Sigmoid colon (tissue), 7 donors: ENCODE data around the gene ELF4. TPM values are rescaled to one million over a fixed set of nuclear protein-coding genes. Genes with fewer than 3 reads are reported as not detected.

ENCODE experiments used
- DNase-seq: peaks from one replicate; pipeline ENCODE4 v3.0.0-alpha.2; 2019
- H3K27ac ChIP-seq, 4 donors: fragments of 200-600 bp; sonication (generic); one replicate each; pipeline ENCODE4 v1.5.1; 2016 to 2019; ENCODE audit warnings: mild to moderate bottlenecking in 1 of 4
- H3K27me3 ChIP-seq, 3 donors: fragments of 200-600 bp; sonication (generic); one replicate each; pipeline ENCODE4 v1.5.1; 2019; ENCODE audit warnings: mild to moderate bottlenecking in 1 of 3
- H3K36me3 ChIP-seq, 4 donors: fragments of 200-600 bp; sonication (generic); one replicate each; pipeline ENCODE4 v1.5.1; 2016 to 2019
- H3K4me1 ChIP-seq, 4 donors: fragments of 200-600 bp; sonication (generic); one replicate each; pipeline ENCODE4 v1.5.1; 2017 to 2019
- H3K4me3 ChIP-seq, 4 donors: fragments of 200-600 bp; sonication (generic); one replicate each; pipeline ENCODE4 v1.5.1; 2017 to 2019; ENCODE audit warnings: mild to moderate bottlenecking in 2 of 4, moderate library complexity in 1 of 4
- H3K9me3 ChIP-seq, 4 donors: fragments of 200-600 bp in 3 of 4; sonication (generic) in 3 of 4; one replicate each; pipeline versions ENCODE4 v1.5.1 to v1.6.1; 2013 to 2019
- CTCF ChIP-seq, 4 experiments: fragments of 450-650 bp in 3 of 4; fragments of 200-600 bp in 1 of 4; IDR thresholded peaks; one replicate each; pipeline ENCODE4 v1.5.1; 2016 to 2019; ENCODE audit warnings: antibody characterized with exemption in 4 of 4, mild to moderate bottlenecking in 3 of 4, moderate library complexity in 2 of 4
- EP300 ChIP-seq, 4 donors: sonication (generic); formaldehyde crosslinking; IDR thresholded peaks; one replicate each; pipeline ENCODE4 v1.6.1; 2017; ENCODE audit warnings: antibody characterized with exemption in 4 of 4
- POLR2A ChIP-seq, 2 donors: fragments of 450-650 bp; IDR thresholded peaks; one replicate each; pipeline ENCODE4 v1.6.1; 2016; ENCODE audit warnings: antibody characterized with exemption in 2 of 2, mild to moderate bottlenecking in 2 of 2, moderate library complexity in 2 of 2
- POLR2AphosphoS5 ChIP-seq, 4 donors: sonication (generic); formaldehyde crosslinking; IDR thresholded peaks; one replicate each; pipeline ENCODE4 v1.6.1; 2017; ENCODE audit warnings: antibody characterized with exemption in 4 of 4
- whole genome bisulfite sequencing, 2 donors: extraction: QIAGEN DNeasy Blood & Tissue Kit; methylation state at CpG; one replicate each; pipeline ENCODE4 v1.1.7; 2013; 5-methylcytosine and 5-hydroxymethylcytosine counted together
- intact Hi-C: fragments of 100-400 bp; cut with DNase I; formaldehyde crosslinking; loops from one replicate; pipeline ENCODE4 v1.15.1; 2023
- polyA plus RNA-seq, 3 donors: library from polyadenylated mRNA; stranded (reverse); fragments of 200-250 nt; gene quantifications; one replicate each; pipeline ENCODE4 v1.2.3, GENCODE V29; 2013
- total RNA-seq, 4 donors: library from RNA; depleted of rRNA; stranded (reverse); fragments of >200 nt; gene quantifications; one replicate each; pipeline ENCODE4 v1.1.0, GENCODE V29; 2016
- donor health status: healthy with polysubstance abuse.
- donor health status: Bipolar disorder and iron deficiency.
- donor health status: healthy.

The ELF4 gene
- total and polyA plus RNA-seq, 7 donors = 4.6 to 25.9 (median 7.8) TPM

GRCh38 chrX:130136961-130137360 is 26.7 kb upstream of the ELF4 start:
- Histone ChIP-seq H3K9me3 (no peaks in the 10 kb centered on the region), H3K36me3 (peaks cover 0 to 70% (median 11%) of the 10 kb centered on the region in 4 donors), H3K4me3 (no peak overlapping the region), H3K27ac (no peak overlapping the region), H3K27me3 (no peaks in the 10 kb centered on the region), H3K4me1 (no peaks in the 10 kb centered on the region)
- TF ChIP-seq EP300 (IDR thresholded peaks at IDR 0.05) = no peak
- no peak for TF ChIP-seq POLR2A (IDR thresholded peaks at IDR 0.05)
- TF ChIP-seq POLR2AphosphoS5 (IDR thresholded peaks at IDR 0.05) = no peak
- no peak for TF ChIP-seq CTCF (IDR thresholded peaks at IDR 0.05)
- intact Hi-C loops = no loop called here
- WGBS, 2 donors = 94 to 95% methylated on average over 8 of the region's 8 CpGs
- DNase-seq = no peak

- H3K27me3 ChIP-seq = no peaks in the 10 kb centered on the region
- no peaks in the 10 kb centered on the region for H3K4me1 ChIP-seq
- H3K36me3 ChIP-seq = peaks cover 0 to 75% (median 12%) of the 10 kb centered on the region in 4 donors
- H3K27ac ChIP-seq = no peak overlapping the region
- intact Hi-C loops = no loop called here
- 90 to 91% methylated on average over 5 of the region's 5 CpGs for WGBS, 2 donors
- no peaks in the 10 kb centered on the region for H3K9me3 ChIP-seq
- TF ChIP-seq POLR2A (IDR thresholded peaks at IDR 0.05) = no peak
- no peak for TF ChIP-seq EP300 (IDR thresholded peaks at IDR 0.05)
- TF ChIP-seq CTCF (IDR thresholded peaks at IDR 0.05) = no peak
- no peak for TF ChIP-seq POLR2AphosphoS5 (IDR thresholded peaks at IDR 0.05)
- H3K4me3 ChIP-seq = no peak overlapping the region
- DNase-seq = no peak
These were observed 26.2 kb upstream of the ELF4 start for GRCh38 chrX:130136496-130136895.

- Histone ChIP-seq H3K4me1 (peaks cover 0 to 2% (median under 1%) of the 10 kb centered on the region in 4 donors), H3K9me3 (no peaks in the 10 kb centered on the region), H3K4me3 (no peak overlapping the region), H3K27me3 (peaks cover 0 to 4% (median 0%) of the 10 kb centered on the region in 3 donors), H3K27ac (no peak overlapping the region), H3K36me3 (peaks cover 0 to 61% (median 4%) of the 10 kb centered on the region in 4 donors)
- intact Hi-C loops = no loop called here
- TF ChIP-seq POLR2A (IDR thresholded peaks at IDR 0.05) (no peak), CTCF (IDR thresholded peaks at IDR 0.05) (no peak), EP300 (IDR thresholded peaks at IDR 0.05) (no peak), POLR2AphosphoS5 (IDR thresholded peaks at IDR 0.05) (no peak)
- 97 to 99% methylated on average over 5 of the region's 5 CpGs for WGBS, 2 donors
- DNase-seq = no peak
These were observed 20.7 kb upstream of the ELF4 start for GRCh38 chrX:130130990-130131389.

DNA sequence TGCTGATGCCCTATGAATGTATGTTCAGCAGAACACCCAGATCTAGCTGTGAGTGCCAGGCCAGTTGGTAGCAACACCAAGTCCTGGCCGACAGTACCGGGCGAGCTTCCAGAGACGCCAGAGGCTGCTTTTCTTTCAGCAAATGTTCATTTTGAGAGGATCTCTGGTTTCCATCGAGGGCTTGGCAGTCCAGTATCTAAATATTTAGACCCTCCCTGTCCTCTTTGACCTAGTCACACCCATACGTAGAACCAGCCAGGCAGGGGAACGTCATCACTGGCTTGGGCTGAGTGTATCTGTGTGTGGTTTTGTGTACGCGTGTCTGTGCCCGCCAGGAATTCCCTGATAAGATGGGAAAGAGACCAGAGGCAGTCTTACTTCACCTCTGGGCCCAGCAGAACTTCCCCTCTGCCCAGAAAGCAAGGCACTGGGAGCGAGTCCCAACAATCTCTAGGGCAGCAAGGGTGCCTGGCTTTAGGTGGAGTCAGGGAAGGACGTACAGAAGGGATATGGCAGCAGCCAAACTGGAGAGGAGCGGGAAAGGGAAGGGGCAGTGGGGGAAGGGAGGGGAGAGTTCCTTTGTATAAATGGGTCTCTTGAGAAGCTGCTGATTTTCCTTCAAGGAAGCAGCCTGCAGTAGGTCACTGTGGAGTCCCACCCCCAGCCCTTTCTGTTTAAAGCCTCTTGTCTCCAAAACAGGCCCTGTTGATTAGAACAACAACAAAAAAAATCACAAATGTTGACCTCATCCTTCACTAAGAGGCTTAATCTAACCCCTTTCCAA is 15.0 kb upstream of the ELF4 start:
- Histone ChIP-seq H3K4me1 (peaks cover 0 to 28% (median 14%) of the 10 kb centered on the region in 4 donors), H3K27me3 (peaks cover 0 to under 1% (median 0%) of the 10 kb centered on the region in 3 donors), H3K9me3 (no peaks in the 10 kb centered on the region), H3K27ac (peak overlapping the region; percentile 56 to 81 (median 74)), H3K4me3 (no peak overlapping the region), H3K36me3 (peaks cover 0 to 15% (median 0%) of the 10 kb centered on the region in 4 donors)
- intact Hi-C loops = no loop called here
- WGBS, 2 donors = 68 to 74% methylated on average over 13 of the region's 13 CpGs
- DNase-seq = peak; percentile 91
- TF ChIP-seq POLR2AphosphoS5 (IDR thresholded peaks at IDR 0.05) (peak; percentile 19 to 59 (median 44)), EP300 (IDR thresholded peaks at IDR 0.05) (peak in 1 of 4 donors; percentile 49), CTCF (IDR thresholded peaks at IDR 0.05) (no peak), POLR2A (IDR thresholded peaks at IDR 0.05) (no peak)
